Endodermal cell (in vitro differentiated cells): ENCODE data around the gene HHIP. TPM values are rescaled to one million over a fixed set of nuclear protein-coding genes. Genes with fewer than 3 reads are reported as not detected.
"Not testable (repeated sequence)": the region's sequence is repeated elsewhere in the genome, so short reads cannot be mapped to it uniquely, and the experiment has no call there.

Experiments
- DNase-seq: peaks from one replicate; pipeline ENCODE4 v3.0.0-alpha.2; 2017
- H3K27ac ChIP-seq: 2 replicates; pipeline ENCODE4 v1.5.1; 2013; ENCODE audit warnings: mild to moderate bottlenecking, low read depth, low read length, moderate library complexity
- H3K27me3 ChIP-seq: 2 replicates; pipeline ENCODE4 v1.6.1; 2013; ENCODE audit warnings: mild to moderate bottlenecking, low read length, moderate library complexity; ENCODE audit not compliant: insufficient read depth, control insufficient read depth, poor library complexity, severe bottlenecking
- H3K36me3 ChIP-seq: 2 replicates; pipeline ENCODE4 v1.7.0; 2013; ENCODE audit warnings: mild to moderate bottlenecking, low read length, moderate library complexity; ENCODE audit not compliant: control insufficient read depth, insufficient read depth
- H3K4me1 ChIP-seq: one replicate; pipeline ENCODE4 v1.7.0; 2013; ENCODE audit warnings: low read length; ENCODE audit not compliant: control insufficient read depth, insufficient read depth
- H3K4me3 ChIP-seq: 2 replicates; pipeline ENCODE4 v1.5.1; 2013; ENCODE audit warnings: mild to moderate bottlenecking, low read length, moderate library complexity
- H3K9ac ChIP-seq: 2 replicates; pipeline ENCODE4 v1.6.1; 2013; ENCODE audit warnings: mild to moderate bottlenecking, low read length, moderate library complexity; ENCODE audit not compliant: poor library complexity, severe bottlenecking; ENCODE audit errors: extremely low read depth
- H3K9me3 ChIP-seq: 2 replicates; pipeline ENCODE4 v1.6.1; 2013; ENCODE audit warnings: mild to moderate bottlenecking, low read length, moderate library complexity; ENCODE audit not compliant: control insufficient read depth
- H3K27ac Mint-ChIP-seq: 2 replicates; pipeline ENCODE4 v1.8.0; 2020; ENCODE audit warnings: mixed read lengths
- H3K27me3 Mint-ChIP-seq: 2 replicates; pipeline ENCODE4 v1.8.0; 2021; ENCODE audit warnings: mild to moderate bottlenecking, mixed read lengths; ENCODE audit not compliant: insufficient read depth
- H3K36me3 Mint-ChIP-seq: 2 replicates; pipeline ENCODE4 v1.8.0; 2020; ENCODE audit warnings: low read depth, mixed read lengths
- H3K4me1 Mint-ChIP-seq: 2 replicates; pipeline ENCODE4 v1.8.0; 2020; ENCODE audit warnings: mixed read lengths
- H3K4me3 Mint-ChIP-seq: 2 replicates; pipeline ENCODE4 v1.8.0; 2020; ENCODE audit warnings: mild to moderate bottlenecking, moderate library complexity, mixed read lengths
- H3K9me3 Mint-ChIP-seq: 2 replicates; pipeline ENCODE4 v1.8.0; 2020; ENCODE audit warnings: mild to moderate bottlenecking, mixed read lengths
- WGBS, 2 experiments: methylation state at CpG; one replicate each; pipeline versions ENCODE4 v1.1.5 to v1.1.7; 2013; ENCODE audit warnings: missing lambda C conversion rate in 2 of 2, mixed read lengths in 1 of 2; ENCODE audit not compliant: insufficient coverage in 1 of 2, insufficient read length in 1 of 2; 5-methylcytosine and 5-hydroxymethylcytosine counted together
- total RNA-seq, 2 donors: library from RNA; stranded (reverse); fragmentation: NEBNext Ultra II Directional in 1 of 2; extraction: Animal tissue kit (Norgen Biotek cat#: 25700) in 1 of 2; gene quantifications; 2 replicates in 1 of 2; 3 replicates in 1 of 2; pipeline ENCODE4 v1.2.1, GENCODE V29; 2021
- TF ChIP-seq, protein P1 (sequence below): fragments of 200-600 bp; sonication (generic); conservative IDR thresholded peaks from 2 replicates; pipeline ENCODE4 v1.5.0; 2021; ENCODE audit warnings: antibody characterized with exemption, mild to moderate bottlenecking

The HHIP gene
- total RNA-seq, 2 donors from 2014 or later: 1.8 to 3.4 TPM

DNA sequence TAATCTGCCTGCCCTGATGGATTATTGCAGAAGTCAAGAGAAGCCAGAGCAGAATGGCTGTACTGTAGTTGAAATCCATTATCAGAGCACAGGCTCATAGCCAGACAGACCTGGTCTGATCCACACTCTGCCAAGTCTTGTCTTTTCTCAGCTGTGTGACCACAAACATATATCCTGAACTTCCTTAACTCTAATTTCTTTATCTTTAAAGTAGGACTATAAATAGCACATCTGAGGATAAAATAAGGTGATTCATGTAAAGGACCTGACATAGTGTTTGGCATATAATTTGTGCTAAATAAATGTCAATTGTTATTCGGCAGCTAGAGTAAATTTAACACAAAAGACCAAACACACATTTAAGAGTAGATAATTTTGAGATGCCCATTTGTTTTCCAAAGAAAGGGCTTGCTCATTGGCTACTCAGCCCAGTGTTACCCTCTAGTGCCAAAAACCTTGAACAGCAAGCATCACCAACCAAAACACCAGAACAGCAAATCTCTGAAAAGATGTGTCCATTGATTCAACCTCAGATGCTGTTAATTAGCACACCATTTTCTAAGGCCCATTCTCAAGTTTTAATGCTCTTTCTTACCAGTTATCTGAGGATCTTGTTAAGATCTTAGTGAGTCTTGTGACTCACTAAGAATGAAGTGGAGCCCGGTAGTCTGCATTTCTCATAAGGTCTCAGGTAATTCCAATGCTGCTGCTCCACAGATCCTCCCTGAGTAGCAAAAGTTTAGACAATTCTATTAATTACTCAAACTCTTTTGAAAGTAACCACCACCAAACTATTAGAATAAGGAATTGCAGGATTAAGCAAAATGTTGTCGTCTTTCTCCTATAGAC is 108.8 kb downstream of the HHIP start:
- DNase-seq: peak; percentile 68
- no peaks in the 10 kb centered on the region for H3K36me3 Mint-ChIP-seq
- 85 to 100% methylated on average over 1 to 3 of the region's 3 CpGs for WGBS, 2 experiments

DNA sequence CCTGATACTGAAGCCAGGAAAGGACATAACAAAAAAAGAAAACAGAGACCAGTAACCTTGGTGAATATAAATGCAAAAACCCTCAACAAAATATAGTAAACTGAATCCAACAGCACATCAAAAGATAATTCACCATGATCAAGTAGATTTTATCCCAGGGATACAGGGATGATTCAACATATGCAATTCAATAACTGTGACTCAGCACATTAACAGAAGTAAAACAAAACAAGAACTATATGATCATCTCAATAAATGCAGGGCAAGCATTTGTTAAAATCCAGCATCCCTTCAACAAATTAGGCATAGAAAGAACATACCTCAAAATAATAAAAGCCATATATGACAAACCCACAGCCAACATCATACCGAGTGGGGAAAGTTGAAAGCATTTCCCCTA is 112.0 kb downstream of the HHIP start:
- no peaks in the 10 kb centered on the region for H3K36me3 ChIP-seq
- Mint-ChIP-seq H3K36me3 (no peaks in the 10 kb centered on the region), H3K27me3 (no peaks in the 10 kb centered on the region), H3K4me3 (no peak overlapping the region), H3K4me1 (peaks cover 10% of the 10 kb centered on the region), H3K9me3 (peaks cover 12% of the 10 kb centered on the region), H3K27ac (no peak overlapping the region)
- no peak for DNase-seq
- H3K9me3 ChIP-seq: no peaks in the 10 kb centered on the region
- TF ChIP-seq, protein P1, sequence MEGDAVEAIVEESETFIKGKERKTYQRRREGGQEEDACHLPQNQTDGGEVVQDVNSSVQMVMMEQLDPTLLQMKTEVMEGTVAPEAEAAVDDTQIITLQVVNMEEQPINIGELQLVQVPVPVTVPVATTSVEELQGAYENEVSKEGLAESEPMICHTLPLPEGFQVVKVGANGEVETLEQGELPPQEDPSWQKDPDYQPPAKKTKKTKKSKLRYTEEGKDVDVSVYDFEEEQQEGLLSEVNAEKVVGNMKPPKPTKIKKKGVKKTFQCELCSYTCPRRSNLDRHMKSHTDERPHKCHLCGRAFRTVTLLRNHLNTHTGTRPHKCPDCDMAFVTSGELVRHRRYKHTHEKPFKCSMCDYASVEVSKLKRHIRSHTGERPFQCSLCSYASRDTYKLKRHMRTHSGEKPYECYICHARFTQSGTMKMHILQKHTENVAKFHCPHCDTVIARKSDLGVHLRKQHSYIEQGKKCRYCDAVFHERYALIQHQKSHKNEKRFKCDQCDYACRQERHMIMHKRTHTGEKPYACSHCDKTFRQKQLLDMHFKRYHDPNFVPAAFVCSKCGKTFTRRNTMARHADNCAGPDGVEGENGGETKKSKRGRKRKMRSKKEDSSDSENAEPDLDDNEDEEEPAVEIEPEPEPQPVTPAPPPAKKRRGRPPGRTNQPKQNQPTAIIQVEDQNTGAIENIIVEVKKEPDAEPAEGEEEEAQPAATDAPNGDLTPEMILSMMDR: no peak
- no peak overlapping the region for H3K4me3 ChIP-seq
- H3K27ac ChIP-seq: no peak overlapping the region
- no peaks in the 10 kb centered on the region for H3K27me3 ChIP-seq
- H3K4me1 ChIP-seq: no peaks in the 10 kb centered on the region
- no peak overlapping the region for H3K9ac ChIP-seq
- 83 to 93% methylated on average over 1 of the region's 1 CpG for WGBS, 2 experiments

More for the DNA sequence above, 108.8 kb downstream of the HHIP start:
- no peaks in the 10 kb centered on the region for H3K4me1 ChIP-seq
- TF ChIP-seq, protein P1: peak; percentile 80
- Mint-ChIP-seq H3K4me1 (peaks cover 17% of the 10 kb centered on the region), H3K27me3 (no peaks in the 10 kb centered on the region), H3K9me3 (peaks cover 12% of the 10 kb centered on the region), H3K4me3 (no peak overlapping the region), H3K27ac (no peak overlapping the region)
- no peak overlapping the region for H3K27ac ChIP-seq
- H3K9ac ChIP-seq: no peak overlapping the region
- H3K9me3 ChIP-seq: no peaks in the 10 kb centered on the region
- no peaks in the 10 kb centered on the region for H3K36me3 ChIP-seq
- no peak overlapping the region for H3K4me3 ChIP-seq
- no peaks in the 10 kb centered on the region for H3K27me3 ChIP-seq

DNA sequence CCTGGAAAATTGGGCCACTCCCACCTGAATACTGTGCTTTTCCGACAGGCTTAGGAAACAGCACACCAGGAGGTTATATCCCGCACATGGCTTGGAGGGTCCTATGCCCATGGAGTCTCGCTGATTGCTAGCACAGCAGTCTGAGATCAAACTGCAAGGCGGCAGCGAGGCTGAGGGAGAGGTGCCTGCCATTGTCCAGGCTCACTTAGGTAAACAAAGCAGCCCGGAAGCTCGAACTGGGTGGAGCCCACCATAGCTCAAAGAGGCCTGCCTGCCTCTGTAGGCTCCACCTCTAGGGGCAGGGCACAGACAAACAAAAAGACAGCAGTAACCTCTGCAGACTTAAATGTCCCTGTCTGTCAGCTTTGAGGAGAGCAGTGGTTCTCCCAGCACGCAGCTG is 122.9 kb downstream of the HHIP start:
- 59 to 66% methylated on average over 6 to 8 of the region's 8 CpGs for WGBS, 2 experiments
- not testable (repeated sequence) for H3K27ac Mint-ChIP-seq, H3K4me3 Mint-ChIP-seq

More for the DNA sequence above, 122.9 kb downstream of the HHIP start:
- H3K9me3 ChIP-seq: peaks cover 19% of the 10 kb centered on the region
- not testable (repeated sequence) for H3K4me1 ChIP-seq, H3K36me3 ChIP-seq, H3K27me3 ChIP-seq, H3K36me3 Mint-ChIP-seq, H3K4me1 Mint-ChIP-seq, H3K4me3 ChIP-seq, H3K9ac ChIP-seq, H3K27me3 Mint-ChIP-seq, H3K27ac ChIP-seq
- DNase-seq: peak; percentile 57
- H3K9me3 Mint-ChIP-seq: peaks cover 39% of the 10 kb centered on the region
